Brain microvascular endothelial cell (primary cell): ENCODE results near the gene SLC25A21.
"Not testable (repeated sequence)": the region's sequence is repeated elsewhere in the genome, so short reads cannot be mapped to it uniquely, and the experiment has no call there.

Experiments used
- DNase-seq: peaks from one replicate; pipeline ENCODE4 v3.0.0-alpha.2; 2020
- H3K27ac ChIP-seq: fragments of 250-450 bp; sonication (Bioruptor Pico); 2 replicates; pipeline ENCODE4 v1.5.1; 2020; ENCODE audit warnings: mild to moderate bottlenecking, moderate library complexity
- H3K27me3 ChIP-seq: fragments of 250-450 bp; sonication (Bioruptor Pico); replicated peaks from 2 replicates; pipeline ENCODE4 v1.5.1; 2020; ENCODE audit warnings: mild to moderate bottlenecking
- H3K36me3 ChIP-seq: fragments of 250-450 bp; sonication (Bioruptor Pico); replicated peaks from 2 replicates; pipeline ENCODE4 v1.5.1; 2020; ENCODE audit warnings: mild to moderate bottlenecking
- H3K4me3 ChIP-seq: 2 replicates; pipeline ENCODE4 v1.5.1; 2011; ENCODE audit warnings: low read depth, mild to moderate bottlenecking, control low read depth, low read length, moderate library complexity
- CTCF ChIP-seq: IDR thresholded peaks from 2 replicates; pipeline ENCODE4 v1.5.1; 2011; ENCODE audit warnings: low read depth, mild to moderate bottlenecking, moderate library complexity, low read length, control low read depth, inconsistent platforms; ENCODE audit errors: missing control alignments
- in situ Hi-C: cut with HindIII; loops from 2 replicates; pipeline ENCODE4 v1.10.0; 2017; ENCODE audit warnings: low sequenced_read_pairs, low pct_ligation_motif_present

Gene SLC25A21

DNA sequence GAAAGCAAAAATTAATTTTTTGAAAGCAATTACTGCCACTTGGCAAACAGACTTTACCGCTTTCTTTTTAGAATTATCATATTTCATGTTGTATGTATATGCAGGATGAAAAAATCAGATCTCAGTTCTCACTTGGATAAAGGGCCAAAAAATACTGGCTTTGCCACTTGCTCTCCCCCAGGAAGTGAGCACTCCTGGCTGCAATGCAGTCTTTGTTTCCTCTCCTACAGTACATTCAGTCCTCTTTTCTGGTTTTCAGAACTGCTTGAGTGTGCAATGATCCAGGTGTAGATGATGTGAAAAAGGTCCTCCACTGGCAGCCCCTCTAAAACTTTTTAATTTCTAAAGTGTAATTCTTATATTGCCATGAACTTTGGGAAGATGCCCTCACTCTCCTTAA, 183.4 kb downstream of the SLC25A21 start:
- Histone ChIP-seq H3K27ac (no peak overlapping the region), H3K36me3 (no peaks in the 10 kb centered on the region), H3K27me3 (no peaks in the 10 kb centered on the region), H3K4me3 (no peak overlapping the region)
- DNase-seq, result no peak
- in situ Hi-C loops, result no loop called here
- TF ChIP-seq CTCF, result no peak

- Histone ChIP-seq H3K27me3 (no peaks in the 10 kb centered on the region), H3K36me3 (no peaks in the 10 kb centered on the region), H3K4me3 (no peak overlapping the region), H3K27ac (no peak overlapping the region)
- in situ Hi-C loops, result no loop called here
- TF ChIP-seq CTCF, result no peak
- no peak for DNase-seq
Observed at GRCh38 chr14:36988568-36988967, 183.8 kb downstream of the SLC25A21 start.

DNA sequence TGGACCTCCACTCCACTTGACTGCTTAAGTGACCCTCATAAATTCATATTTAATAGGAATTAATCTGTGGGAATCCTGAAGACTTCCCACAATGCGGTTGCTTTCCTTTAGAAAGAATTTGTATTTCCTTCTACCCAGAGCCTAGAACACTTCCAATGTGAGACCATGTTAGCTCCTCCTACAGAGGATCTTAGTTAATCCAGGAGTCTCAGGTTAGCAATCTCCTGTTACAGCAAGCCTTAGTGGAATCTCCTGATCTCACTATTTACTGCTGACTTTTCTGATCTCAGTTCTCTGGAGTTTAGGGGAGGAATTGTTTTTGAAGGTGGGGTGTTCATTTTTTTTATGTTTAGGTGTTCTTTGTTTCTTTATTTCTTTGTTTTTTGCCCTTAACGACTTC, 186.0 kb downstream of the SLC25A21 start:
- DNase-seq, result no peak
- H3K4me3 ChIP-seq, result no peak overlapping the region
- in situ Hi-C loops, result no loop called here
- no peak overlapping the region for H3K27ac ChIP-seq
- no peak for TF ChIP-seq CTCF
- H3K36me3 ChIP-seq, result no peaks in the 10 kb centered on the region
- H3K27me3 ChIP-seq, result no peaks in the 10 kb centered on the region

DNA sequence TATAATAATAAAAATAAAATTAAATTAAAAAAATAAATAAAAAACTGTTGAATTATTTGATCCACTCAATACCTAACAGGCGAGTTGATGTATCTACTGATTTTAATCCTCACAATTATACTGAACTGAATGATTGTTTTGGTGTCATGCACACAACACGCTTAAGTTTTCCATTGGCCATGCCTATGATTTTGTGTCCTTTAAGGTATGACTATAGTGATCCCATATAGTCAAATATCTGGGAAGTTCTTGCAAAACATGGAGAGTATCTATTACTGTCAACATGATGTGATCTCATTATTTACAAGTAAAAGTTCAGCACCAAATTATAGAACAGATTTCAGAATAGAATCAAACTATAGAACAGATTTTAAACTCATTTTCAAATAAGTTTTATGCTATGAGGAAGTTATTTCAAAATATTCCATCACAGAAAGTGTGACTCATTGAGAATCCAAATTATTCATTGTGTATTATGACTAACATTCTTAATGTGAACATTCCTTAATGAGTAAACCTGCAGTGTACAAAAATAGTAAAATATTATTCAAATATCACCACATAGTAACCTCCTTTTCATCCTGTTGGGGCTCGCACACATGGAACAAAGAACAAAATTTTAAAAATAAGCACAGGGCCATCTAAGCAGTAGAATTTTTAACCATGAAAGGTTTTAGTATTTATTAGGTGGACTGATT, 190.4 kb downstream of the SLC25A21 start:
- no peaks in the 10 kb centered on the region for H3K36me3 ChIP-seq
- in situ Hi-C loops, result no loop called here
- no peak overlapping the region for H3K27ac ChIP-seq
- no peak overlapping the region for H3K4me3 ChIP-seq
- H3K27me3 ChIP-seq, result no peaks in the 10 kb centered on the region
- TF ChIP-seq CTCF, result no peak
- DNase-seq, result no peak

GRCh38 chr14:36980413-36980812, 192.0 kb downstream of the SLC25A21 start:
- H3K27ac ChIP-seq, H3K36me3 ChIP-seq, in situ Hi-C loops: not testable (repeated sequence)

GRCh38 chr14:36979863-36980262, 192.5 kb downstream of the SLC25A21 start:
- Histone ChIP-seq H3K27ac (no peak overlapping the region), H3K27me3 (no peaks in the 10 kb centered on the region), H3K4me3 (no peak overlapping the region), H3K36me3 (no peaks in the 10 kb centered on the region)
- in situ Hi-C loops, result no loop called here
- DNase-seq, result no peak
- TF ChIP-seq CTCF, result no peak

More at GRCh38 chr14:36980413-36980812, 192.0 kb downstream of the SLC25A21 start:
- not testable (repeated sequence) for DNase-seq, H3K4me3 ChIP-seq, H3K27me3 ChIP-seq
